ENCODE results near the gene TRMU.

TRMU gene, protein sequence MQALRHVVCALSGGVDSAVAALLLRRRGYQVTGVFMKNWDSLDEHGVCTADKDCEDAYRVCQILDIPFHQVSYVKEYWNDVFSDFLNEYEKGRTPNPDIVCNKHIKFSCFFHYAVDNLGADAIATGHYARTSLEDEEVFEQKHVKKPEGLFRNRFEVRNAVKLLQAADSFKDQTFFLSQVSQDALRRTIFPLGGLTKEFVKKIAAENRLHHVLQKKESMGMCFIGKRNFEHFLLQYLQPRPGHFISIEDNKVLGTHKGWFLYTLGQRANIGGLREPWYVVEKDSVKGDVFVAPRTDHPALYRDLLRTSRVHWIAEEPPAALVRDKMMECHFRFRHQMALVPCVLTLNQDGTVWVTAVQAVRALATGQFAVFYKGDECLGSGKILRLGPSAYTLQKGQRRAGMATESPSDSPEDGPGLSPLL

DNA sequence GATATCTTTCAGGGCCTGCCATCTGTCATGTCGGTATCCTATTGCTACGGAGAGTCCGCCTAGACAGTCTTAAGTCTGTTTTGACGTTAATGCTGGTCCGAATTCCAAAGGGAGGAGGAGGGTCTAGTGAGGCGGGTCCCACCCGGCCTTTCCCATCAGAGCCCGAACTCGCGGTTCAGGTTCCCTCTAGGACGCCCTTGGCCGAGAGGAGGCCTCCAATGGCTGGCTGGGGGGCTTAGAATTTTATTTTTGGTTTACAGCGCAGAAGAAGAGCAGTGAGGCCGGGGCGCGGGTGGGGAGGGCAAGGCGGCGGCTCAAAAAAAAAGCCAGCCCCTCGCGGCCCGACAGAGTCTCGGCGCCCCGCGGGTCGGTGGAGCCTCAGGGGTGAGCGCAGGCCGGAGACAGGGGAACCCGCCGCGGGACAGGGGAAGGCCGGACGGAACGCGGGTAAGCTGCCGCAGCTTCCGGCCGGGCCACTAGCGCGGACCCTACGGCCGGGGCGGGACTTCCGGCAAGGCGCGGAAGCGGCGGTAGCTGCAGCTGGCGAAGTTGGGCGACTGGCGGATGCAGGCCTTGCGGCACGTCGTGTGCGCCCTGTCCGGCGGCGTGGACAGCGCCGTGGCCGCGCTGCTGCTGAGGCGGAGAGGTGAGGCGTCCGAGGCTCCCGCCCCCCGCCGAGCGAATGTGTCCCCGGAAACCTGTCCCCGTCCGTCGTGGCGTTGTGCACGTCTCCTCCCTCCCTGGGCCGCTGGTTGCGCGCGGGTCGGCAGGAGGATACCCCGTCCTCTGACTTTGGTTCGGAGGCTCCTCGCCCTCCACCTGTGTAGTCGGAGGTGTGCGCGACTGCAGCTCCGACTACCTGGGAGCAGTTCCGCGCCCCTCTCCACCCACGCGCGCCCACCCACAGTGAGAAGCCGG lies at the start of gene TRMU:
Gene TRMU, plus strand, starts transcription at position 514 of the 918 bp plus-strand sequence. Its CDS starts 51 bp downstream, at position 565.
- FAIRE-seq, result no peak

DNA sequence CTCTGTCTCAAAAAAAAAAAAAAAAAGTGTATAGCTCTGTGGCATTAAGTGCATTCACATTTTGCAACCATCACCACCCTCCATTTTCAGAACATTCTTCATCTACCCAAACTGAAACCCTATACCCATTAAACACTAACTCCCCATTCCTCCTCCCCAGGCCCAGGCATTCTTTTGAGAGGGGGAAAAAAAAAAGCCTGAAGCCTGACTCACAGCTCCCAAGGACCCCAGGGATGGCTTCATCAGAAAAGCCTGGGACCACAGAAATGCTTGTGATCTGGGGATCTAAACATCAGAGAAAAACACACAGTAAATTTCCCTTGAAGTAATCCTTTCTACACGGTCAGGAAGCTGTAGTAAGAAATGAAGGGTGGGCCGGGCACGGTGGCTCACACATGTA lies 49.5 kb upstream of the TRMU start:
- FAIRE-seq, result no peak

DNA sequence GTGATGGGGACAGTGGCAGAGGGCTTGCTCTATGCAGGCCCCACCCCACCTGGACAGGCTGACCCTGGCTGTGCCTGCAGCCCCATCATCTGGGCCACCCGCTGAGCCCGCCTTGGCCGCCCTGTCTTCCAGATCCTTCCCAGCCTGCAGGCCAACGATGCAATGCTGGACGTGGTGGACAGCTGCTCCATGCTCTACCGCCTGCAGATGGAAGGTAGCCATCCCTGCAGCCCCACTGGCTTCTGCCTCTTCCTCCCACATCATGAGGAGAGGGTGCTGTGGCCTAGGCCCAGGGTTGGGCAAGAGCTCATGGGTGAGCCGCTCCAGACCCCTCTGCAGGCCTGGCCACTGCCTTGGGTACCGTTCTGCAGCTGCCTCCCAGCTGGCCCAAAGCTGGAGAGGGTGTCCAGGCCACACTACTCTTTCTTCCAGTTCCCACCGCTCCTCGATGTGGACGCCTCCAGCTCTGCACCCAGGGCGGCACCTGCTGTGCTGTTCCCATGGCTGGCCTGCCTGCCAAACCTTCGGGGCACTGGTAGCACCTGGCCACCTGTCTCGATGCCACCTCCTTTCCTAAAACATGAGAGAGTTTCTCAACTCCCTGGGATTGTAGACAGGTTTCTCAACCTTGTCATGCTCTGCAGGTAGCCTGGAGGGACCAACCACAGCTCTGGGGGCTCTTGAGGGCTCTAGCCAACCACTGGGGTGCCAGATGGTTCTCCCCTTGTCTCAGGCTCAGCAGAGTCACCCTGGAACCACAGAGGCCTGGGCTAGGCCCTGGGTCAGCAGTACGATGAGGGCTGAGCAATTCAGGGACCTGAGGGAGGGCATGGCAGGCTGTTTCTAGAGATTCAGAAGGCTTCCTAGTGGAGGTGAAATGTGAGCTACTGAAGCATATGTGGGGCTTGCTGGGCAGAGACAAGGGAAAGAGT lies 48.3 kb upstream of the TRMU start:
- no peak for FAIRE-seq

DNA sequence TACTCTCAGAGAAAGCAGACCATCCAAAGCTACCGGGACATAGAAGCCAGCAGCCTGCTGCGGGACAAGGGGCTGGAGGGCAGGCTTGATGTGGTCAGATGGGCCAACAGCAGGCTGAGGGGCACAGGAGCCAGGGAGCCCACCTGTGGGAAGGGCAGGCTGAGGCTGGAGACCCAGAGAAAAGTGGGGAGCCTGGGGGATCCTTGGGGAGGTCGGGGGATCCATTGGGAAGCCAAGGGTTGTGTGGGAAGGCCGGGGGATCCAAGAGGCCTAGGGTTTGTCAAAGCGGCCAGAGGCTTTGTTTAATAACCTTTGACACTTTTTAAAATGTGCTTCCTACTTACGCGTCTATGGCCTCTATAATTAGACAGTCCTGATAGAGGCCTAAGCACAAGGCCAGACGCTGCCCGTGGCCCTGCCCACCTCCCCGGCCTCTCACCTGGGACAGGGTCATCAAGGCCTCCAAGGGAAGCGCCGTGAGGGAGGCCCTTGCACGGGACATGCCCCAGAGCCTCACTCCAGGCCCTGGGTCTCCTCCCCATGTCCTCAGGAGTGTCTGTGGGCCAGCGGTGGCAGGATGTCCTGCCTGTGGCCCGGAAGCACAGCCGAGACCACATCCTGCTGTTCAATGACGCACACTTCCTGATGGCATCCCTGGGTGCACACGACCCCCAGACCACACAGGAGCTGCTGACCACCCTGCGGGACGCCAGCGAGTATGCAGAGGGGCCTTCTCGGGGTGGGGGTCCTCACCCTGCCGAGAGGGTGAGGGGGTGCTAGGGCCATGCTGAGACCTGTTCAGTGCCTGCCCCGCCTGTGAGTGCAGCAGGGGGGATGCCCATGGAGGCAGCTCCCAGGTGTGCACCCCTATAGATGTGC lies 47.4 kb upstream of the TRMU start:
- FAIRE-seq, result no peak

DNA sequence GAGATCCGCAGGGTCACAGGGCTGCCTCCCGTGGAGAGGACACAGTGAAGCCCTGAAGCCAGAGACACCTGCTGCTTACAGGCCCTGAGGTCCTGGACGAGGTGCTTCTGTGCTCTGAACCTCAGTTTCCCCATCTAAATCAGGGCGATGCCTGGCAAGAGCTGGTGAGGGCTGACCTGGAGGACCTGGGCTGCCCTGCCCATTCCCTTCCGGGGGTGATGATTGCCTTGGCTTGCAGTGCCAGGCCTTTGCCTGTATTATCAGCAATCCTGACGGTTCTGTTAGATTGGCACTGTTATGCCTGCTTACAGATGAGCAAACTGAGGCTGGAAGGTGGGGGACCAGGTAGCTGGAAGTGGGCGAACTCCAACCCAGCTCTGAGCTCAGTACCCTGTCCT lies 46.7 kb upstream of the TRMU start:
- FAIRE-seq, result no peak

DNA sequence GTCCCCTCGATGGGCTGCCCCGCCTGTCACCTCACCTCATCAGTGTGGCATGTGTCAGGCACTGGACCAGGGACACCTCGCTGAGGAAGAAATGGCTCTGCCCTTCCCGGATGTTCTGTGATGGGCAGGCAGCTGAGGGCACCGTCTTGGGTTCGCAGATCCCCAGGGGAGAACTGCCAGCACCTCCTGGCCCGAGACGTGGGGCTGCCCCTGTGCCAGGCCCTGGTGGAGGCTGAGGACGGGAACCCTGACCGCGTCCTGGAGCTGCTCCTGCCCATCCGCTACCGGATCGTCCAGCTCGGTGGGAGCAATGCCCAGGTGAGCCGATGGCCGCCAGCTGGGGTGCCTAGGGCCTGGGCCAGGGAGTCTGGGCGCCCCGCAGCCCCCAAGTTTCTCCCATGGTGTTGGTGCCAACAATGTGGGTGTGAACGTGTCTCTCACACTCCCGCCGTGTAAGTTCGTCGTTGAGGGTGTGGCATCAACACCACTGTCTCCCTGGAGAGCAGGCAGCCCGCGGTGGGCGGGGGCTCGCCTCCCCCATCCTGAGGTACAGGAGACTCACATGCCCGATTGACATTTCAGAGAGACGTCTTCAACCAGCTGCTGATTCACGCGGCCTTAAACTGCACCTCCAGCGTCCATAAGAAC lies 46.1 kb upstream of the TRMU start:
- no peak for FAIRE-seq

DNA sequence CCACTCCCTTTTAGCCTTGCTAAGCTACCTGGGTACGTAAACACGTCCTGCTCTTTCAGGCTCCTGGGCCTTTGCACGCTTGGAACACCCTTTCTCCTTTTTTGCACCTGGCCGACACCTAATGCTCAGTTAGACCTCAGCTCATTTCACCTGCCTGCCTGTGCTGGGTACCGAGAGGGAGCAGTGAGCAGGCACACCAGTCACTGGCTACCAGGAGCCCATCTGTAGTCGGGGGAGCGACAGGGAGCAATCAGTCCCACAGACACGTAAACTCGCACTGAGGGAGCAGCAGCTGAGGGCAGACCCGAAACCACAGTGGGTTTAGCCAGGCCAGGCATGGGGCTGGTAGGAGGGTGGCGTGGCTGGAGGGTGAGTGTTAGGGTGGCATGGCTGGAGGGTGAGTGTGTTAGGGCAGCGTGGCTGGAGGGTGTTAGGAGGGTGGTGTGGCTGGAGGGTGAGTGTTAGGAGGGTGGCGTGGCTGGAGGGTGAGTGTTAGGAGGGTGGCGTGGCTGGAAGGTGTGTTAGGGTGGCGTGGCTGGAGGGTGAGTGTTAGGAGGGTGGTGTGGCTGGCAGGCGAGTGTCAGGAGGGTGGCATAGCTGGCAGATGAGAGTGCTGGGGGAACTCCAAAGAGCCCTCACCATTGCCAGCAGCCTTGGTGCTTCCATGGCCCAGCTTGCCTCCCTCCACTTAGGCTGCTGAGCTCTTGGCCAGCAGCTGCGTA lies 45.2 kb upstream of the TRMU start:
- FAIRE-seq, result no peak

DNA sequence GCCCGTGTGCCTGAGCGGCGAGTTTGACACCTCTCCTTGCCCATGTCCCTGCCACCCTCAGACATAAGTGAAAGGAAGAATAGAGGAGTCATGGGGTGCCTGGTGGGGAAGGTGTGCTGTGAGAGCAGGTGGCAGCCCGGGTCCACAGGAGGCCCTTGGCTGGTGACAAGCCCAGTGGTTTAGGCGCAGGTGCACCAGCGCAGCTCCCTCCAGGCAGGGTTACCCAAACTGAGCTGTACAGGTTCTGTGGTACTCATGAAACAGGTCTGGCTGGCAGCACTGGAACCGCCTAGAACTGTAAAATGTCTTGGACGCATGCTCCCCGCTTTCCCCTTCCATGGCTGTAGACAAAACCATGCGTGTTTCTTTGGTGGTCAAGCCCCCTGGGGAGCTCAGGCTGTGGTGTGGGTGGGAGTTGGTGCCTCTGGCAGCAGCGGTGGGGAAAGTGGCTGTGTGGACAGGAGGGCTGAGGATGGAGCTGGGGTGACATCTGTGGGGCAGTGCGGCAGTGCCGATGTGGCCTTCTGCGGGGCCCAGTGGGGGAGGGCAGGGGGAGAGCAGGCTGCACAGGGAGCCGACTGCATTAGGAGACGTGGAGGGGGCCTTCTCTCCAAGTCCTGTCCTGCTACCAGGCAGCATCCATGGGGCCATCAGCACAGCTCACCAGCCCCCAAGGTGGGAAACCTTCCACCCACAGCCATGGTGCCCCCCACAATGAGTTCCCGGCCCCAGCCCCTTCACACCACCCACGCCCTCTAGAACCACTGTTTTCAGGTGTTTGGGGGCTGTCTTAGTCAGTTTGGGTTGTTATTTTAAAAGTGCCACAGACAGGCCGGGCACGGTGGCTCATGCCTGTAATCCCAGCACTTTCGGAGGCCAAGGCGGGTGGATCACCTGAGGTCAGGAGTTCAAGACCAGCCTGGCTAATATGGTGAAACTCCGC lies 44.4 kb upstream of the TRMU start:
- FAIRE-seq, result no peak

DNA sequence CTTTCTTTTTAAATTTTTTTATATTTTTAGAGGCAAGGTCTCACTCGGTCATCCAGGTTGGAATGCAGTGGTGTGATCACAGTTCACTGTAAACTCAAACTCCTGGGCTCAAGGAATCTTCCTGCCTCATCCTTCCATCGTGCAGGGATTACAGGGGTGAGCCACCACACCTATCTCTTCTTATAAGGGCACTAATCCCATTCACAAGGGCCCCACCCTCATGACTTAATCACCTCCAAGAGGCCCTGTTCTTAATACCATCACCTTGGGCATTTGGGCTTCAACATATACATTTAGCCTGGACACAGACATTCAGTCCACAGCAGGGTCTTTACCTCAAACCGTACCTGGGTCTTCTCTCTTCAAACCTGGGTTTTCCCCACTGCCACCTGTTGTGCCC lies 43.3 kb upstream of the TRMU start:
- FAIRE-seq, result no peak

DNA sequence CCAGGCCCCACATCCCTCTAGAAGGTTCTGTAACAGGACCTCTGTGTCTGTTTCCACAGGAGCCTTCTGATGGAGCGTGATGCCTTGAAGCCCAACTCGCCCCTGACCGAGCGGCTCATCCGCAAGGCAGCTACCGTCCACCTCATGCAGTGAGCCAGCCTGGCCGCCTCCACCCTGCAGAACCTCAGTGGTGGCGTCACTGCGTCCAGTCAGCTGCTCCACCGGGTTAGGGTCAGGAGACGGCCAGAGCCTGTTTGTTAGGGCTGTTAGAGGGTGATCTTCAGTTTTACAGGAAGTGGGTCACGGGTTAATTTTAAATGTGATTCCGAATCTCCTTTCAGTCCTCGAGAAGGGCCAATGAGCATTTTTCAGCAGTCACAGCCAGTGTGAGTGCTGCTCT lies 42.8 kb upstream of the TRMU start:
- no peak for FAIRE-seq

DNA sequence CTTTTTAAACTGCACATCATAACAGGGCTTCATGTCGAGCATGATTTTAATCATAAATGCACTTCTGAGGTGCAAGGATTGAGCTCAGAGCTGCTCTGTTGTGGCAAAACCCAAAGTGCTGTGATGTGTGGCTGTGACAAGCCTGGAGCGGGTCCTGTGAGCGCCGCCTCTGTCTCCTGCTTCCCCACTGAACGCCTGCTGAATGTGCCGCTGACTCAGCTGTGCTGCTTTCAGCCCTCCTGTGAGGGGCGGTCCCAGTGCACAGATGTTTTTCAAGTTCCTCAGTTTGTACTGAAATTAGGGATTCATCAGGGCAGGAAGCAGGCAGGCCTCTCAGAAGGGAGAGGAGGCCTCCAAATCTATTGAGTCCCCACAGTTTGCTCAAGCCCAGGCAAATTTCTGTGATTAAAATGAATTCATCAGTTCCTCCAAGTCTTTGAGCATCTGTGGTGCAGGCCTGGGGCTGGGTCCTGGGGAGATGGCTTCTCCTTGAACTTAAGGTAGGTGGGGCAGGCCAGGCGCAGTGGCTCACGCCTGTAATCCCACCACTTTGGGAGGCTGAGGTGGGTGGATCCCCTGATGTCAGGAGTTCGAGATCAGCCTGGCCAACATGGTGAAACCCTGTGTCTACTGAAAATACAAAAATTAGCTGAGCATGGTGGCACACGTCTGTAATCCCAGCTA lies 41.8 kb upstream of the TRMU start:
- no peak for FAIRE-seq

DNA sequence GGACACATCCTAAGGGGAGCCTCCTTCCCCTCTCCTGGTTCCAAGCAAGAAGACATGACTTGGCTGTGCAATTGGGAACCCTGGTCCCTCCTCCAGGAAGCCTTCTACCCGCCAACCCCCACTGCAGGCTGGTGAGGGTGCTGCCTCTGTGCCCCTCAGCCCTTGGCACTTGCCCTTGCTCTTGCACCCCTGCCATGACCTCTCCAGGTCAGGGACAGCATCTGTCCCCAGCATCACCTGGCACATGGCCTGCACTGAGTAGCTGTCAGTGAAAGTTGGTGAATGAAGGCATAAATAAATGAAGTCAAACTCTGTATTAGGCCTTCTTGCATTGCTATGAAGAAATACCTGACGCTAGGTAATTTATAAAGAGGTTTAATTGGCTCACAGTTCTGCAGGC lies 40.7 kb upstream of the TRMU start:
- FAIRE-seq, result no peak

DNA sequence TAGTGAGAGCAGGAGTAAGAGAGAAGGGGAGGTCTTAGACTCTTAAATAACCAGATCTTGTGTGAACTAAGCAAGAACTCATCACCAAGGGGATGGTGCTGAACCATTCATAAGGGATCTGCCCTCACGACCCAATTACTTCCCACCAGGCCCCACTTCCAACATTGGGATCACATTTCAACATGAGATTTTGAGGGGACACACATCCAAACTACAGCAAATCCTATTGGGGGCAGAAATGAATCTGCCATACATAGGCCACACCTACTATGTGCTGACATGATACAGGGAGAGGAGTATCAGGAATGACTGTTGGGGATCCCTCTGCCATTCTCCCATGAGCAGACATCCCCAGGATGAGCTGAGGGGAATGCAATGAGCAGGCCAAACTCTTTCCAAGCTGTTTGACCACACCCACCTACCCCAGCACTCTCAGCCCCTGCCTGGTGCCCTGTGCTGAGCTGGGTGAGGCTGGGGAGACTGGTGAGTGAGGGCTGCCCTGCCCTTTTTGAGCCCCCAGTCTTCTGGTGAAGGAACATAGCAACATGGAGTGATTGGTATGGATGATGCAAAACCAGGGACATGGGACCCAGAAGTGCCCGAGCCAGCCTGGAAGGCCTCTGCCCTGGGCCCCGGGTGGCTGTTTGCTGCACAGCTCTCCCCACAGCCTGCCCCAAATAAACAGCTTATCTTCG lies 40.1 kb upstream of the TRMU start:
- no peak for FAIRE-seq

DNA sequence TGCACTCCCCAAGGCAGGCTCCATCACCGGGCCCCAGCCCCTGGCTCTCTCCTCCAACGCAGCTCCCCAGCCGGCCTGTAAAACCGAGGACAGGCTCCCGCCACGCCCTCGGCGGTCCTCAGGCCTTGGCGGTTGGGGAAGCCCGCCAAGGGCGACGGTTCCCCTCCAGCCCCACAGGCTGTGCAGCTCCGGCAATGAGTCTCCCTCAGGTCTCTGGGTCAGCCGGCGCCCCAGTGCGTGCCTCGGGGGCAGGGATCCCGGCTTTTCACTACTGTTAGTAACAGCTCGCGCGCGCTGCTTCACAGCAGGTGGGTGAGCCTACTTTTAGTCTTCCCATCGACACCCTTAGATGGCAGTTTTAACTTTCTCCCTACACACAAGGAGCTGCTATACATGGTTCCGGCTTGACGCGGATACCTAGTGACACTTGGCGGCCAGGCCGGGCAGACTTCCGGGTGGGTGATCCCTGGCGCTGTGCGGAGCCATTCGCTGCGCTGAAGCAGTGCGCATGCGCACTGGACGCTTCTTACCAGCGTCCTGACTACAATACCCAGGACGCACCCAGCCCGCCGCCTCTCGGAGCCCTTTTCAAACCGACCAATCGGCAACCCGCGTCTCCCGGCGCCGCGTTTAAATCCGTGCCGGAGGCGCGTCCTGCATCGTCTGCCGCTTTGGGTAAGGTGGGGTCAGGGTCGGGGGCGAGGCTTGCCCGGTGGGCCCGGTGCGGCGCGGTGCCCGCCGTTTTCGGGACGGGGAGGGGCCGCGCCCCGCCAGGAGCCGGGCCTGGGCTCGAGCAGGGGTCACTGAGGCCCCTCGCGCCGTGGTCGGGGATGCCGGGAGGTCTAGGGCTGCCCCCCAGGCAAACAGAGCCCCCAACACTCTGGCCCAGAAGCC lies 39.0 kb upstream of the TRMU start, which contains the start of gene GTSE1:
Gene GTSE1, plus strand, starts transcription at position 614 of the 894 bp plus-strand sequence. CDS start 531 bp downstream, outside the sequence.
- FAIRE-seq, result no peak

DNA sequence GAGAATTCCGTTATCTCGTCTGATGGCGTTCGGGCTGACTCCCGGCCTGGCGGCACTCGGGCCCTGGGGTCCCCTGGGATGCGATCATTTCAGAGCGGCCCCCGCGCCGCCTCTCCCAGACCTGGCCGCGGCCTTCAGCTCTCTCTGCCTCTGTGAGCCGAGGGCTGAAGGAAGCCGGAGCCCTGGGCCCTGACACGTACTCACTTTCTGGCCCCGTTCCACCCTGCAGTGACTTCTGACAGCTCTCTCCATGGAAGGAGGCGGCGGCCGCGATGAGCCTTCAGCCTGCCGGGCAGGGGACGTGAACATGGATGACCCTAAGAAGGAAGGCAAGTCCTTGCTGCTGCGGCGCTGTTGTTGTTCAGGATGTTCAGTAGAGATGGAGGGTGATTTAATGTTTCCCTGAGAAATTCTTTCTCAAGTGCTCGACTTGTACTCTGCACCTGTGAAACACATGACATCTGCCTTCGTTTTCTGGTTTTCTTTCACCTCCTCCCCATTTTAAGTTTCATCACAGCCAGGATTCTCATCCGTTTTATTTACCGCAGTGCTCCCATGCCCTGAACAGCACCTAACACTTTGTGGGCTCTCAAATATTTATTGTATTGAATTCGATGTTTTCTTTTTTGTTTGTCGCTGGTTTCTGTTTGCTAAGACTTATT lies 38.2 kb upstream of the TRMU start:
- FAIRE-seq, result no peak

DNA sequence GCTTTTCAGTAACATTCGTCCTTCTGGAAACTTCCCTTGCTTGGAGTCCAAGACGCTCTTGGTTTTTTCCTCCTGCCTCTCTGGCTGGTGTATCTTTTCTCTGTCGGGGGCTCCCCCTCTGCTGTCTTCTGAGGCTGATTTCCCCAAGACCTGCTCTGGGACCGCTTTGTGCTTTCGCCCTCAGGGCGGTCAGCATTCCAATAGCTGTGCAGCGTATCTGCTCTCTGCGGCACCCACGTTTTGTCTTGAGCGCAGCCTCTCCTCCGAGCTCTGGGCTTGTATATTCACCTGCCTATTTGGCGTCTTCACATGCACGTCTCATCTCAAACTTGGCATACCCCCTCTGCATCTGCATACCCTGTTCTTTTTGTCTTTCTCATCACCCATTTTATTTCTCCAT lies 36.4 kb upstream of the TRMU start:
- FAIRE-seq, result no peak

All from TTC549 (cell line).